ENCODE measurements around the gene GOLGA2. TPM values are rescaled to one million over a fixed set of nuclear protein-coding genes. Genes with fewer than 3 reads are reported as not detected.

GOLGA2 gene
- total RNA-seq, 1 experiment from 2014 or later: 51.0 TPM

DNA sequence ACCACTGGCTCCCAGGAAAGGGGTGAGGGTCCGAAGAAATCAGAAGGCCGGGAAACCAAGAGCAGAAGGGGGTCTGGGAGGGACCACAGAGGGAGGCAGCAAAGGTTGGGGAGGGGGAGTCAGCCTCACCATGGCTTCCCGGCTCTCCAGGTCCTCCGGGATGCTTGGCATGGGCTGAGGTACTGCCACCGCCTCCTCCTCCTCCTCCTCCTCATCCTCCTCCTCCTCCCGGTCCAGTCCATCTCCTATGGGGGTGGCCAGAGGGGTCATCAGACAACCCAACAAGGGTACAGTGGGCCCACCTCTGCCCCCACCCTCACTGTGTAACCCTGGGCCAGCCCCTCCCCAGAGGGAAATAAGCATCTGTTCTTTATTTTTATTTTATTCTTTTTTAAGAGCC is 17.5 kb downstream of the GOLGA2 start:
- TF ChIP-seq, protein P1, sequence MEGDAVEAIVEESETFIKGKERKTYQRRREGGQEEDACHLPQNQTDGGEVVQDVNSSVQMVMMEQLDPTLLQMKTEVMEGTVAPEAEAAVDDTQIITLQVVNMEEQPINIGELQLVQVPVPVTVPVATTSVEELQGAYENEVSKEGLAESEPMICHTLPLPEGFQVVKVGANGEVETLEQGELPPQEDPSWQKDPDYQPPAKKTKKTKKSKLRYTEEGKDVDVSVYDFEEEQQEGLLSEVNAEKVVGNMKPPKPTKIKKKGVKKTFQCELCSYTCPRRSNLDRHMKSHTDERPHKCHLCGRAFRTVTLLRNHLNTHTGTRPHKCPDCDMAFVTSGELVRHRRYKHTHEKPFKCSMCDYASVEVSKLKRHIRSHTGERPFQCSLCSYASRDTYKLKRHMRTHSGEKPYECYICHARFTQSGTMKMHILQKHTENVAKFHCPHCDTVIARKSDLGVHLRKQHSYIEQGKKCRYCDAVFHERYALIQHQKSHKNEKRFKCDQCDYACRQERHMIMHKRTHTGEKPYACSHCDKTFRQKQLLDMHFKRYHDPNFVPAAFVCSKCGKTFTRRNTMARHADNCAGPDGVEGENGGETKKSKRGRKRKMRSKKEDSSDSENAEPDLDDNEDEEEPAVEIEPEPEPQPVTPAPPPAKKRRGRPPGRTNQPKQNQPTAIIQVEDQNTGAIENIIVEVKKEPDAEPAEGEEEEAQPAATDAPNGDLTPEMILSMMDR (conservative IDR thresholded peaks at IDR 0.05): no peak
- Histone ChIP-seq H2BK12ac (ENCODE audit: insufficient read length, low read depth, low read length) (no peak overlapping the region), H4K5ac (ENCODE audit: insufficient read length, low read depth, low read length) (no peak overlapping the region), H2BK15ac (ENCODE audit: low read depth, low read length) (no peak overlapping the region), H3K9ac (ENCODE audit: extremely low read depth, insufficient read length, low read length) (no peak overlapping the region), H3K79me1 (ENCODE audit: insufficient read depth, low read depth, low read length, poor library complexity, severe bottlenecking) (no peaks in the 10 kb centered on the region), H3T11ph (ENCODE audit: low read length) (no peak overlapping the region), H2BK120ac (ENCODE audit: low read depth, low read length, poor library complexity, severe bottlenecking) (no peak overlapping the region), H3K23me2 (ENCODE audit: insufficient read length, low read depth, low read length, poor library complexity, severe bottlenecking) (no peaks in the 10 kb centered on the region), H3K4me2 (ENCODE audit: insufficient read depth, insufficient read length, low read length) (no peak overlapping the region), H3K56ac (ENCODE audit: insufficient read length, low read depth, low read length) (no peak overlapping the region), H2AFZ (ENCODE audit: low read length) (no peak overlapping the region), H3K27me3 (ENCODE audit: insufficient read depth, low read length) (no peaks in the 10 kb centered on the region), H3K9me3 (ENCODE audit: control insufficient read depth, low read depth, low read length) (no peaks in the 10 kb centered on the region), H2AK5ac (ENCODE audit: insufficient read length, low read length) (no peak overlapping the region), H3K23ac (ENCODE audit: insufficient read length, low read depth, low read length) (no peak overlapping the region), H3K4ac (ENCODE audit: low read depth, low read length) (no peak overlapping the region), H2BK20ac (ENCODE audit: low read depth, low read length, poor library complexity, severe bottlenecking) (no peak overlapping the region), H3K14ac (ENCODE audit: insufficient read depth, low read length) (no peak overlapping the region), H3K18ac (ENCODE audit: insufficient read length, low read depth, low read length) (no peak overlapping the region), H4K91ac (ENCODE audit: insufficient read length, low read depth, low read length) (no peak overlapping the region), H4K20me1 (ENCODE audit: control insufficient read depth, insufficient read depth, insufficient read length) (no peaks in the 10 kb centered on the region), H3K79me2 (ENCODE audit: insufficient read depth, low read length) (no peaks in the 10 kb centered on the region), H3K27ac (ENCODE audit: insufficient read length, low read depth, low read length) (no peak overlapping the region), H2BK5ac (ENCODE audit: insufficient read length, low read length) (no peak overlapping the region), H3K4me1 (ENCODE audit: insufficient read depth, low read length) (no peaks in the 10 kb centered on the region), H4K8ac (replicated peaks; ENCODE audit: insufficient read length, low read depth, low read length) (no peak overlapping the region)
- H3K4me3 Mint-ChIP-seq: no peak overlapping the region; a peak in 1 of 5 replicates
- H3K27me3 Mint-ChIP-seq (ENCODE audit: low read depth): no peaks in the 10 kb centered on the region; the same call in 1 of the 2 replicates
- WGBS (ENCODE audit: extremely low coverage, insufficient read length, low lambda C conversion rate): no CpG with 5 or more reads among the region's 6 CpGs
- no peaks in the 10 kb centered on the region for H3K9me3 Mint-ChIP-seq
- no peak for DNase-seq
- no peak overlapping the region; a peak in 1 of 7 replicates for H3K27ac Mint-ChIP-seq
- peaks cover 2 to 19% of the 10 kb centered on the region in 2 experiments for H3K4me1 Mint-ChIP-seq
- peaks cover 23 to 58% (median 48%) of the 10 kb centered on the region in 3 experiments for H3K36me3 Mint-ChIP-seq (ENCODE audit: insufficient read depth in 1 of 3, low read depth in 3 of 3)
